ENCODE data around the gene PSME2. TPM values are rescaled to one million over a fixed set of nuclear protein-coding genes. Genes with fewer than 3 reads are reported as not detected.
A peak's percentile ranks its signal among the peaks of the same experiment; 100 is the strongest.

PSME2 gene
- polyA plus RNA-seq, 3 donors = 237 to 593 (median 579) TPM

DNA sequence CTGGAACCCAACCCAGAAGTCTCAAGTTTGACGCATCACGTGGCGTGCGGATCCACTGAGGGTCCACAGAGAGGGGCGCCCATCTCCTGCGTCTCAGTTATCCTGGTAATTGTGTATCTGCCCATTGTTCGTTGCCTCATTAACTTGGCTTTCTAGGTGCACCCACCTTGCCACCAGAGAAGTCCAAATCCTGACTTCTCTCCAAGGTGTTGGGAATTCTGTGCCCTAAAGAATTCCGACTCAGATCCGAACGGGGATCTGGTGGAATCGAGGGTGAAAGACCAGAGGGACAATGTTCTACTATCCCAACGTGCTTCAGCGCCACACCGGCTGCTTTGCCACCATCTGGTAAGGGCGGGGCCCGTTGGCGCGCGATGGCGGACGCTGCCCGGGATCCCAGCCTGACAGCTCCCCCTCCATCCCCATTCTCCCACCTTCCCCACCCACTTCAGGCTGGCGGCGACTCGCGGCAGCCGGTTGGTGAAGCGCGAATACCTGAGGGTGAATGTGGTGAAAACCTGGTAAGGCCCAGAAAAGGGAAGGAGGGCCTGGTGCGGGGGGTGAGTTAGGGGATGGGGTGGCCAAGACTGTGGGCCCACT lies 26.0 kb upstream of the PSME2 start:
- peaks cover 62 to 79% of the 10 kb centered on the region in 2 donors for H3K36me3 Mint-ChIP-seq
- peaks cover 35% of the 10 kb centered on the region for H3K4me1 Mint-ChIP-seq

More for the DNA sequence above, 26.0 kb upstream of the PSME2 start:
- no peak overlapping the region for H3K27ac ChIP-seq (ENCODE audit: low read depth in 1 of 2, low read length in 2 of 2)
- no peaks in the 10 kb centered on the region for H3K79me2 ChIP-seq (ENCODE audit: insufficient read depth, low read length)
- DNase-seq = no peak
- Mint-ChIP-seq H3K27ac (peak overlapping the region in 1 of 7 donors; percentile 68), H3K27me3 (ENCODE audit: low read depth in 3 of 3) (peaks cover 10 to 19% (median 16%) of the 10 kb centered on the region in 3 donors), H3K9me3 (peaks cover 0 to 2% (median 0%) of the 10 kb centered on the region in 7 donors), H3K4me3 (peak overlapping the region; percentile 59 to 75)
- peak overlapping the region in 1 of 3 experiments; percentile 68 for H3K4me3 ChIP-seq (replicated peaks in 1 of 3; ENCODE audit: low read depth in 2 of 3, low read length in 3 of 3)
- peaks cover 26 to 34% of the 10 kb centered on the region in 2 donors for H3K4me1 ChIP-seq (ENCODE audit: control insufficient read depth in 1 of 2, insufficient read depth in 2 of 2, low read length in 2 of 2)
- intact Hi-C loops (cut with micrococcal nuclease) = no loop called here
- peaks cover 33% of the 10 kb centered on the region for H4K20me1 ChIP-seq (ENCODE audit: insufficient read depth, low read length)
- no peak for TF ChIP-seq CTCF (IDR thresholded peaks at IDR 0.05)
- H3K27me3 ChIP-seq (ENCODE audit: control insufficient read depth in 2 of 2, insufficient read depth in 2 of 2, low read length in 2 of 2) = no peaks in the 10 kb centered on the region
- H2AFZ ChIP-seq (ENCODE audit: insufficient read depth, low read depth, low read length, poor library complexity, severe bottlenecking) = peak overlapping the region; percentile 46
- H3K9me3 ChIP-seq (replicated peaks in 1 of 2; ENCODE audit: control insufficient read depth in 1 of 2, insufficient read depth in 1 of 2, low read length in 2 of 2) = no peaks in the 10 kb centered on the region
- peaks cover 36 to 62% of the 10 kb centered on the region in 2 donors for H3K36me3 ChIP-seq (replicated peaks in 1 of 2; ENCODE audit: control insufficient read depth in 1 of 2, insufficient read depth in 2 of 2, low read length in 2 of 2)
- H3K4me2 ChIP-seq (replicated peaks; ENCODE audit: extremely low read depth, low read length, poor library complexity, severe bottlenecking) = peak overlapping the region; percentile 71
- WGBS (ENCODE audit: insufficient coverage) = 10% methylated on average over 15 of the region's 30 CpGs
- H3K9ac ChIP-seq (ENCODE audit: insufficient read depth, low read length, poor library complexity, severe bottlenecking) = peak overlapping the region; percentile 17
